NB4 (cell line): ENCODE results near the gene PTPN6.

Source experiments
- CTCF ChIP-seq: IDR thresholded peaks from one replicate; pipeline ENCODE4 v1.5.1; 2012; ENCODE audit warnings: low read depth, low read length
- MAX ChIP-seq: IDR thresholded peaks from 2 replicates; pipeline ENCODE4 v1.6.1; 2011; ENCODE audit warnings: low read depth, low read length
- MYC ChIP-seq: IDR thresholded peaks from 2 replicates; pipeline ENCODE4 v1.6.1; 2011; ENCODE audit warnings: low read depth, low read length
- POLR2A ChIP-seq: IDR thresholded peaks from 2 replicates; pipeline ENCODE4 v1.6.1; 2011; ENCODE audit warnings: mild to moderate bottlenecking; ENCODE audit not compliant: insufficient read length; ENCODE audit errors: extremely low read depth

GRCh38 chr12:6968426-6968825 is 17.3 kb downstream of the PTPN6 start:
- TF ChIP-seq CTCF (no peak), POLR2A (no peak), MYC (no peak), MAX (no peak)
